NCI-H2171 (cell line): Measurements from ENCODE around the gene CHPF2.

ENCODE experiments used
- DNase-seq: peaks from one replicate; lab custom pipeline; 2025; lab: John Stamatoyannopoulos, UW

The CHPF2 gene

GRCh38 chr7:151232091-151232916 lies at the start of gene CHPF2:
CHPF2 (plus strand) TSS chr7:151232483; CDS start chr7:151234012, 1,529 bp downstream.
- peak; percentile 79 for DNase-seq

GRCh38 chr7:151185762-151186639 lies 46.3 kb upstream of the CHPF2 start:
- no peak for DNase-seq

GRCh38 chr7:151186640-151187408 lies 45.5 kb upstream of the CHPF2 start, which contains the start of gene ASB10:
ASB10 (minus strand) TSS chr7:151187250; CDS start chr7:151187130, 120 bp downstream.
- DNase-seq: no peak

- no peak for DNase-seq
Observed at GRCh38 chr7:151187409-151188251, 44.7 kb upstream of the CHPF2 start.

- no peak for DNase-seq
Observed at GRCh38 chr7:151188252-151188542, 44.1 kb upstream of the CHPF2 start.

GRCh38 chr7:151189038-151189437 lies 43.2 kb upstream of the CHPF2 start:
- DNase-seq: no peak

- DNase-seq: no peak
Observed at GRCh38 chr7:151191544-151191943, 40.7 kb upstream of the CHPF2 start.

GRCh38 chr7:151192002-151192539 lies 40.2 kb upstream of the CHPF2 start:
- no peak for DNase-seq

- no peak for DNase-seq
Observed at GRCh38 chr7:151193203-151193978, 38.9 kb upstream of the CHPF2 start.

- no peak for DNase-seq
Observed at GRCh38 chr7:151194188-151194587, 38.1 kb upstream of the CHPF2 start.

- no peak for DNase-seq
Observed at GRCh38 chr7:151195616-151196450, 36.5 kb upstream of the CHPF2 start.

- DNase-seq: no peak
Observed at GRCh38 chr7:151197932-151198331, 34.4 kb upstream of the CHPF2 start.

GRCh38 chr7:151198945-151199848 lies 33.1 kb upstream of the CHPF2 start:
- DNase-seq: no peak

GRCh38 chr7:151201344-151201743 lies 30.9 kb upstream of the CHPF2 start:
- no peak for DNase-seq

GRCh38 chr7:151201751-151202150 lies 30.5 kb upstream of the CHPF2 start:
- no peak for DNase-seq

GRCh38 chr7:151202836-151203235 lies 29.4 kb upstream of the CHPF2 start:
- DNase-seq: no peak

GRCh38 chr7:151204383-151205032 lies 27.8 kb upstream of the CHPF2 start:
- DNase-seq: no peak

- DNase-seq: no peak
Observed at GRCh38 chr7:151205730-151206129, 26.6 kb upstream of the CHPF2 start.
